Vagina (tissue), 2 donors: ENCODE data around the gene SMG7. TPM values are rescaled to one million over a fixed set of nuclear protein-coding genes. Genes with fewer than 3 reads are reported as not detected.

Source experiments
- DNase-seq, 2 donors: peaks; one replicate each; pipeline ENCODE4 v3.0.0-alpha.2; 2017; ENCODE audit errors: extremely low spot score in 2 of 2
- H3K27ac ChIP-seq: fragments of 200-600 bp; sonication (generic); one replicate; pipeline ENCODE4 v1.5.1; 2019
- H3K27me3 ChIP-seq: fragments of 200-600 bp; sonication (generic); one replicate; pipeline ENCODE4 v1.5.1; 2019
- H3K36me3 ChIP-seq, 2 donors: fragments of 200-600 bp; sonication (generic); one replicate each; pipeline ENCODE4 v1.5.1; 2017 to 2019
- H3K4me1 ChIP-seq: fragments of 200-600 bp; sonication (generic); one replicate; pipeline ENCODE4 v1.5.1; 2019
- H3K4me3 ChIP-seq, 2 donors: fragments of 200-600 bp; sonication (generic); 1 replicate in 1 of 2; 2 replicates in 1 of 2; pipeline ENCODE4 v1.5.1; 2016 to 2019
- H3K9me3 ChIP-seq: fragments of 200-600 bp; sonication (generic); one replicate; pipeline ENCODE4 v1.5.1; 2019
- CTCF ChIP-seq, 3 experiments: fragments of 450-650 bp in 2 of 3; fragments of 200-600 bp in 1 of 3; sonication (generic) in 1 of 3; IDR thresholded peaks; one replicate each; pipeline ENCODE4 v1.5.1; 2017 to 2019; ENCODE audit warnings: antibody characterized with exemption in 3 of 3, mild to moderate bottlenecking in 2 of 3, moderate library complexity in 2 of 3
- POLR2A ChIP-seq, 2 donors: fragments of 450-650 bp; IDR thresholded peaks; one replicate each; pipeline ENCODE4 v1.6.1; 2017; ENCODE audit warnings: antibody characterized with exemption in 2 of 2, mild to moderate bottlenecking in 2 of 2, moderate library complexity in 2 of 2
- POLR2AphosphoS5 ChIP-seq, 2 donors: sonication (generic); formaldehyde crosslinking; IDR thresholded peaks; one replicate each; pipeline ENCODE4 v1.9.0; 2017; ENCODE audit warnings: antibody characterized with exemption in 2 of 2, mild to moderate bottlenecking in 2 of 2, low read depth in 1 of 2; ENCODE audit not compliant: insufficient read depth in 1 of 2
- intact Hi-C: fragments of 100-400 bp; cut with DNase I; formaldehyde crosslinking; loops from one replicate; pipeline ENCODE4 v1.15.1; 2023
- total RNA-seq: library from RNA; depleted of rRNA; stranded (reverse); fragments of >200 nt; gene quantifications from one replicate; pipeline ENCODE4 v1.2.3, GENCODE V29; 2016

SMG7 gene
- total RNA-seq, 1 donor from 2014 or later = 48.9 TPM

GRCh38 chr1:183589384-183589783 is 117.1 kb downstream of the SMG7 start:
- H3K4me1 ChIP-seq = peaks cover 26% of the 10 kb centered on the region
- no peak overlapping the region for H3K27ac ChIP-seq
- no peaks in the 10 kb centered on the region for H3K36me3 ChIP-seq
- H3K9me3 ChIP-seq = no peaks in the 10 kb centered on the region
- H3K4me3 ChIP-seq = no peak overlapping the region
- intact Hi-C loops = no loop called here
- H3K27me3 ChIP-seq = no peaks in the 10 kb centered on the region
- no peak for DNase-seq
- TF ChIP-seq POLR2AphosphoS5 (IDR thresholded peaks at IDR 0.05; ENCODE audit: insufficient read depth in 1 of 2, low read depth in 1 of 2) = no peak
- TF ChIP-seq POLR2A (IDR thresholded peaks at IDR 0.05) = no peak
- TF ChIP-seq CTCF (IDR thresholded peaks at IDR 0.05) = no peak

- intact Hi-C loops = no loop called here
- no peaks in the 10 kb centered on the region for H3K9me3 ChIP-seq
- no peaks in the 10 kb centered on the region for H3K27me3 ChIP-seq
- no peaks in the 10 kb centered on the region for H3K36me3 ChIP-seq
- no peak for DNase-seq
- peak overlapping the region in 1 of 2 donors; percentile 11 for H3K4me3 ChIP-seq
- TF ChIP-seq POLR2A (IDR thresholded peaks at IDR 0.05) (no peak), POLR2AphosphoS5 (IDR thresholded peaks at IDR 0.05; ENCODE audit: insufficient read depth in 1 of 2, low read depth in 1 of 2) (no peak), CTCF (IDR thresholded peaks at IDR 0.05) (no peak)
- H3K27ac ChIP-seq = peak overlapping the region; percentile 29
- H3K4me1 ChIP-seq = peaks cover 26% of the 10 kb centered on the region
Measured at GRCh38 chr1:183589874-183590243, 117.6 kb downstream of the SMG7 start.

DNA sequence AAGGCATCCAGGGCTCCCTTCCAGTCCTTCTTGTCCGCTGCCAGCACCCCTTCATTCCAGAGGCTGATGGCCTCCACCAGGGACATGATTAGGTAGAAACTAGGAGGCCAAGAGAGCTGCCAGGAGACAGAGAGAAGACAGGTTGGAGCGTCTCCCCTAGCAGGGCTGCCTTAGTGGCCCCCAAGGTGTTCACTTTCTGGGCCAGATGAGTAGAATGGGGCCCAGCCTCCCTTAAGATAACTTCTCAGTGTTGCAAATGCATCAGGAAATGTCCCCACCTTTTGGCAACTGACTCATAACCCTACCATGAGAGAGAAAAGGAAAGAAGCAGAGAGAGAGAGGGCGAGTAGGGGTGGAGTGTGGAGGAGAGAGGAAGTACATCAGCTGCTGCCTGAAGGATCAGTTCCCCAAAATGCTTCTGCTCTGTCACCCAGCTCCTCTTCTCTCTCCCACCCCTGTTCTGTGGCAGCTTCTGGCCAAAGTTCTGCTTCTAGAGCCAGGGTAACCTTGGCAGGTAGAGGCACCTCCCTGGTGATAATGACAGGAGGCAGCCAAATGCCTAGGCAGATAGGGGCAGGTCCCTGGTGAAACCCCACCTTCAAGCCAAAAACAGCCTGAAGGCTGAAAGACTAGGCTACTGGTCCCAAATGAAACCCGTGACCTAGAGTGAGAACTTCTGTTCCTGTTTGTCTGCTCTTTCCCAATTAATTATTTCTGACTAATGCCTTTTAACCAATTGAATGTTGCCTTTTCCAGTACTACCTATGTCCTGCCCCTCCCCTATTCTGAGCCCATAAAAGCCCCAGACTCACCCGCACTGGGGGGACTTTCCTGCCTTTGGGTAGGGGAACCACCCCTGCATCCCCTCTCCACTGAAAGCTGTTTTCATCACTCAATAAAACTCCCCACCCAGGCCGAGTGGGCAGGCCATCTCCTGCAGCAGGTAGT is 118.2 kb downstream of the SMG7 start, which contains the start of gene NCF2:
TSS of gene NCF2 (minus strand) at position 216 of the 948 bp plus-strand sequence. CDS start at position 86, 130 bp downstream.
- TF ChIP-seq POLR2A (IDR thresholded peaks at IDR 0.05) (no peak), CTCF (IDR thresholded peaks at IDR 0.05) (no peak), POLR2AphosphoS5 (IDR thresholded peaks at IDR 0.05; ENCODE audit: insufficient read depth in 1 of 2, low read depth in 1 of 2) (no peak)
- no peaks in the 10 kb centered on the region for H3K27me3 ChIP-seq
- H3K9me3 ChIP-seq = no peaks in the 10 kb centered on the region
- H3K36me3 ChIP-seq = no peaks in the 10 kb centered on the region
- H3K4me3 ChIP-seq = peak within 1 kb of the TSS in 1 of 2 donors; percentile 11
- peaks cover 26% of the 10 kb centered on the region for H3K4me1 ChIP-seq
- intact Hi-C loops = no loop called here
- no peak for DNase-seq
- peak within 1 kb of the TSS; percentile 29 for H3K27ac ChIP-seq

DNA sequence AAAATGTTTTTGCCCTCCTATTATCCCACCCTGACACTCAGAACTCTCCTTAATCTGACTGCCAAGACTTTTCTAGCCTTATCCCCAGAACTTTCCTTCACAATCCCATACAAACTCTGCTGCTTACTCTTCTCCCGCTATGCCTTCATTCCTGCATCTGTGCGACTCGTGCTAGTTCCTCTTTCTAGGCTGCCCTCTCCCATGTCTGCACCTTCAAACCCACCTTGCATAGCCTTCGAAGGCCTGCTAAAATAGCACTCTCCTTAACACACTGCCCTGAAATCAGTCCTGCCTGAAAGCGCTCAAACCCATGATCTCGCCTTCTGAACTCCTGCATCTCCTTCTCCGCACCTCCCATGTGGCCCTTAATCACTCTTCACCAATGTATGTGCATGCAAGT is 120.4 kb downstream of the SMG7 start:
- Histone ChIP-seq H3K36me3 (no peaks in the 10 kb centered on the region), H3K4me3 (no peak overlapping the region), H3K4me1 (peaks cover 28% of the 10 kb centered on the region), H3K27ac (no peak overlapping the region), H3K9me3 (no peaks in the 10 kb centered on the region), H3K27me3 (no peaks in the 10 kb centered on the region)
- no peak for DNase-seq
- intact Hi-C loops = no loop called here
- TF ChIP-seq CTCF (IDR thresholded peaks at IDR 0.05) (no peak), POLR2AphosphoS5 (IDR thresholded peaks at IDR 0.05; ENCODE audit: insufficient read depth in 1 of 2, low read depth in 1 of 2) (no peak), POLR2A (IDR thresholded peaks at IDR 0.05) (no peak)

- no peaks in the 10 kb centered on the region for H3K9me3 ChIP-seq
- intact Hi-C loops = no loop called here
- TF ChIP-seq CTCF (IDR thresholded peaks at IDR 0.05) (no peak), POLR2A (IDR thresholded peaks at IDR 0.05) (no peak), POLR2AphosphoS5 (IDR thresholded peaks at IDR 0.05; ENCODE audit: insufficient read depth in 1 of 2, low read depth in 1 of 2) (no peak)
- peaks cover 33% of the 10 kb centered on the region for H3K4me1 ChIP-seq
- no peak overlapping the region for H3K4me3 ChIP-seq
- no peaks in the 10 kb centered on the region for H3K27me3 ChIP-seq
- H3K27ac ChIP-seq = no peak overlapping the region
- DNase-seq = no peak
- no peaks in the 10 kb centered on the region for H3K36me3 ChIP-seq
Measured at GRCh38 chr1:183593356-183593755, 121.1 kb downstream of the SMG7 start.
